ENCODE results near the gene GJE1. TPM values are rescaled to one million over a fixed set of nuclear protein-coding genes. Genes with fewer than 3 reads are reported as not detected.
"Not testable (repeated sequence)": the region's sequence is repeated elsewhere in the genome, so short reads cannot be mapped to it uniquely, and the experiment has no call there.

Gene GJE1
- total RNA-seq, 4 donors from 2014 or later, result not detected

DNA sequence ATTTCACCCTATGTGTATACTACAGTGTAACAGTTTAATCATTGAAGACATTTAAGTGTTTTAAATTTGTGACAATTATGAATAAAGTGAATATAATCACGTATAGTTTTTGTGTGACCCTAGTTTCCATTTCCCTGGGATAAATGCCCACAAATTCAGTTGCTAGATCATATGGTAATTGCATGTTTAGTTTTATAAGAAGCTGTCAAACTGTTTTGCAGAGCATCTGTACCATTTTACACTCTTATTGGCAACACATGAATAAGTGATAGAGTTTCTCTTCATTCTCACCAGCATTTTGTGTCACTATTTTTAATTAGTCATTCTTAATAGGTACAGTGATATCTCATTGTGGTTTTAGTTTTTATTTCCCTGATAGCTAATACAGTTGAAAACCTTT, 21.6 kb downstream of the GJE1 start:
- H3K4me1 ChIP-seq, result no peaks in the 10 kb centered on the region
- H3K4me3 ChIP-seq (replicated peaks in 1 of 3), result no peak overlapping the region
- H3K27ac ChIP-seq, result no peak overlapping the region
- no peak for TF ChIP-seq POLR2A (IDR thresholded peaks at IDR 0.05)
- TF ChIP-seq, protein P1, sequence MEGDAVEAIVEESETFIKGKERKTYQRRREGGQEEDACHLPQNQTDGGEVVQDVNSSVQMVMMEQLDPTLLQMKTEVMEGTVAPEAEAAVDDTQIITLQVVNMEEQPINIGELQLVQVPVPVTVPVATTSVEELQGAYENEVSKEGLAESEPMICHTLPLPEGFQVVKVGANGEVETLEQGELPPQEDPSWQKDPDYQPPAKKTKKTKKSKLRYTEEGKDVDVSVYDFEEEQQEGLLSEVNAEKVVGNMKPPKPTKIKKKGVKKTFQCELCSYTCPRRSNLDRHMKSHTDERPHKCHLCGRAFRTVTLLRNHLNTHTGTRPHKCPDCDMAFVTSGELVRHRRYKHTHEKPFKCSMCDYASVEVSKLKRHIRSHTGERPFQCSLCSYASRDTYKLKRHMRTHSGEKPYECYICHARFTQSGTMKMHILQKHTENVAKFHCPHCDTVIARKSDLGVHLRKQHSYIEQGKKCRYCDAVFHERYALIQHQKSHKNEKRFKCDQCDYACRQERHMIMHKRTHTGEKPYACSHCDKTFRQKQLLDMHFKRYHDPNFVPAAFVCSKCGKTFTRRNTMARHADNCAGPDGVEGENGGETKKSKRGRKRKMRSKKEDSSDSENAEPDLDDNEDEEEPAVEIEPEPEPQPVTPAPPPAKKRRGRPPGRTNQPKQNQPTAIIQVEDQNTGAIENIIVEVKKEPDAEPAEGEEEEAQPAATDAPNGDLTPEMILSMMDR (IDR thresholded peaks at IDR 0.05), result no peak
- H3K27me3 ChIP-seq, result no peaks in the 10 kb centered on the region
- intact Hi-C loops (cut with DNase I), result no loop called here
- H3K9me3 ChIP-seq, result no peaks in the 10 kb centered on the region
- WGBS, 2 donors, result 86 to 91% methylated on average over 1 of the region's 1 CpG
- DNase-seq, result no peak
- no peaks in the 10 kb centered on the region for H3K36me3 ChIP-seq

DNA sequence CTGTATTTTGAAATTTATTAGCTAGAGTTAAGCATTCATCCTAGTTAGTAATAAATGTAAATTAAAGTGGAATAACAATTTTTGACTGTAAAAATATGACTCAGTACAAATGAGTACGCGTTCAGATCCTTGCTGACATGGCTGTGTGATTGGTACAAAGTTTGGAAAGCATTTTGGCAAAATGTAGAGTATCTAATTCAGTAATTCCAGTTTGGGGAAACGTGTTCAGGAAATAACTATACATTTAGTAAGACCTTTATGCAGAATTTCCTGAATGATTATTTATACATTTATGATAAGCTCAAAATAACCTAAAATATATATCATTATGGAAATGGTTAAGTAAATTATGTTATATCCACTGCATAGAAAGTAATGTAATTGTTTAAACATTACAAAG, 22.4 kb downstream of the GJE1 start:
- WGBS, 2 donors, result 64 to 94% methylated on average over 3 of the region's 3 CpGs
- no peaks in the 10 kb centered on the region for H3K36me3 ChIP-seq

DNA sequence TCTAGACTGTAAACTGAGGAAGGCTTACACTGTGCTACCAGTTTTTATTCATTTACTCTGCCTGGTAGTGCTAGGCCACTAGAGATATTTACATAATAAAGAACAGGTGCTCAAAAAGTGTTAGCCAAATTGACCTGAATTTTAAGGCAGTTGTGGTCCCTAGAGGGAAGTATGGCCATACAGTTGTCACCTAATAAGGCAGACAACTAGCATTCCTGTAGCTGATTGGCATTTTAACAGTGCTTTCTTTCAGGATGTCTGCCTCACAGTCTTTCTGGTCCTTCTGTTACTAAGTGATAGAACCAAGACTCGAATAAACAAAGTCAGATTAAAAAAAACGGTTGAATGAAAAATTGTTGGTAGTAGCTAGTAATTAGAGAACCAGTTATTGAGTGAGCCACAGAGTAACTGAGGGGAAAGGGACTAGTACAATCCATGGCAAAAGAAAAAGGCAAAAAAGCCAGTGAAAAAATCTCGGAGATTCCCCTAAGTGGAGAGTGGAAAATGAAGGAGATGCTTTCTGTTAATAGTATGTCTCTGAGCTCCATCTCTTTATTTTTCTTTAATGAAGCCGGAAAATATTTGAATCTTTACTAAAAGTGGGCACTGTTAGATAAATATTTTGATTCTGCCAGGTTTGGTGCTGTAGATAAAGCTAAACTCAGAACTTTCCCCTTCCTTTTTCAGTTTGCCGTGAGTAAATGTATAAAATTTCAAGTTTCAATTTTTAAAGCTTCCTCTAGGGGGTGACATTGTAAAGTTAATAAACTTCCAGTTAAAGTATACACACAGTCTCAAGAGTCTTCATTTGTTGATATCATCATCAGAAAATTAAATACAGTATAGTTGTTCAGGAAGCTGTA, 23.4 kb downstream of the GJE1 start:
- intact Hi-C loops (cut with DNase I), result no loop called here
- no peak for TF ChIP-seq POLR2A (IDR thresholded peaks at IDR 0.05)
- TF ChIP-seq, protein P1 (IDR thresholded peaks at IDR 0.05), result peak in 3 of 6 experiments; percentile 9 to 34 (median 26)
- H3K4me3 ChIP-seq (replicated peaks in 1 of 3), result no peak overlapping the region
- H3K36me3 ChIP-seq, result no peaks in the 10 kb centered on the region
- H3K4me1 ChIP-seq, result peaks cover 0 to 5% of the 10 kb centered on the region in 2 donors
- H3K9me3 ChIP-seq, result no peaks in the 10 kb centered on the region
- no peak overlapping the region for H3K27ac ChIP-seq
- no peaks in the 10 kb centered on the region for H3K27me3 ChIP-seq
- 61 to 74% methylated on average over 5 of the region's 5 CpGs for WGBS, 2 donors
- DNase-seq, result no peak

More for the DNA sequence above, 22.4 kb downstream of the GJE1 start:
- Histone ChIP-seq H3K27me3 (no peaks in the 10 kb centered on the region), H3K4me1 (no peaks in the 10 kb centered on the region), H3K9me3 (no peaks in the 10 kb centered on the region), H3K4me3 (replicated peaks in 1 of 3) (no peak overlapping the region), H3K27ac (no peak overlapping the region)
- no peak for TF ChIP-seq POLR2A (IDR thresholded peaks at IDR 0.05)
- TF ChIP-seq, protein P1 (IDR thresholded peaks at IDR 0.05), result no peak
- DNase-seq, result no peak
- intact Hi-C loops (cut with DNase I), result no loop called here

DNA sequence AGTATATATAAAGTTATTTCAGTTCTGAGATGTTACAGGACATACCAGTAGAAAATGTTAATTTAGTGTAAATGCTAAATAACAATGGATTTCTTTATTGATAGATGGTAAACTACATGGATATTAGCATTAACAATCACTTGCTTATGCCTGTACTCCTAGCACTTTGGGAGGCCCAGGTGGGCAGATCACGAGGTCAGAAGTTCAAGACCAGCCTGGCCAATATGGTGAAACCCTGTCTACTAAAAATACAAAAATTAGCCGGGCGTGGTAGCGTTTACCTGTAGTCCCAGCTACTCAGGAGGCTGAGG, 24.0 kb downstream of the GJE1 start:
- H3K4me1 ChIP-seq; intact Hi-C loops (cut with DNase I): not testable (repeated sequence)
- 84 to 92% methylated on average over 4 of the region's 4 CpGs for WGBS, 2 donors

DNA sequence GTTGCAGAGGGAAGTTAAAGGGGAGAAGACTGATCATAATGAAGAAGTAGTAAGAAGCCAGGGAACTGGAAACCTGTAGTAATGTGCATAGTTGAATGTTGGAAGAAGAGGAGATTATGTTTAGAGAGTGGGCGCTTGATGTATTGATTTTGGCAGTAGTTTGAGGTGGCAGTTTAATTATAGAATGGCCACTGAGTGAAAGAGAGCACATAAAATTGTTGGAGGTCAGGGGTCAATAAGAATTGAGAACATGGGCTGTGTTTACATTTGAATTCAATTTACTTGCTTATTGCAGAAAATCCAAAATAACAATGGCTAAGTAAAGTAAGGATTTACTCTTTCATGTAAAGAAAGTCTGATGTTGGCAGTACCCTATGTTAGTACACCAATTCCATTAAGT, 30.1 kb downstream of the GJE1 start:
- Histone ChIP-seq H3K9me3 (no peaks in the 10 kb centered on the region), H3K4me3 (replicated peaks in 1 of 3) (no peak overlapping the region), H3K36me3 (peaks cover 0 to 8% of the 10 kb centered on the region in 2 donors), H3K4me1 (peaks cover 3 to 5% of the 10 kb centered on the region in 2 donors), H3K27me3 (no peaks in the 10 kb centered on the region), H3K27ac (no peak overlapping the region)
- 82 to 94% methylated on average over 1 of the region's 1 CpG for WGBS, 2 donors
- no peak for DNase-seq
- intact Hi-C loops (cut with DNase I), result no loop called here
- no peak for TF ChIP-seq POLR2A (IDR thresholded peaks at IDR 0.05)
- TF ChIP-seq, protein P1 (IDR thresholded peaks at IDR 0.05), result no peak

More for the DNA sequence above, 24.0 kb downstream of the GJE1 start:
- not testable (repeated sequence) for DNase-seq; H3K9me3 ChIP-seq; H3K27me3 ChIP-seq; H3K36me3 ChIP-seq; H3K4me3 ChIP-seq (replicated peaks in 1 of 3); H3K27ac ChIP-seq
